Activated T-cell treated with anti-CD3 and anti-CD28 coated beads for 1 hour (primary cell): ENCODE data around the gene NUAK2.
"Not testable (repeated sequence)": the region's sequence is repeated elsewhere in the genome, so short reads cannot be mapped to it uniquely, and the experiment has no call there.

ENCODE experiments used
- DNase-seq: peaks from one replicate; pipeline ENCODE4 v3.0.0-alpha.2; 2020; ENCODE audit warnings: low read depth

Gene NUAK2

DNA sequence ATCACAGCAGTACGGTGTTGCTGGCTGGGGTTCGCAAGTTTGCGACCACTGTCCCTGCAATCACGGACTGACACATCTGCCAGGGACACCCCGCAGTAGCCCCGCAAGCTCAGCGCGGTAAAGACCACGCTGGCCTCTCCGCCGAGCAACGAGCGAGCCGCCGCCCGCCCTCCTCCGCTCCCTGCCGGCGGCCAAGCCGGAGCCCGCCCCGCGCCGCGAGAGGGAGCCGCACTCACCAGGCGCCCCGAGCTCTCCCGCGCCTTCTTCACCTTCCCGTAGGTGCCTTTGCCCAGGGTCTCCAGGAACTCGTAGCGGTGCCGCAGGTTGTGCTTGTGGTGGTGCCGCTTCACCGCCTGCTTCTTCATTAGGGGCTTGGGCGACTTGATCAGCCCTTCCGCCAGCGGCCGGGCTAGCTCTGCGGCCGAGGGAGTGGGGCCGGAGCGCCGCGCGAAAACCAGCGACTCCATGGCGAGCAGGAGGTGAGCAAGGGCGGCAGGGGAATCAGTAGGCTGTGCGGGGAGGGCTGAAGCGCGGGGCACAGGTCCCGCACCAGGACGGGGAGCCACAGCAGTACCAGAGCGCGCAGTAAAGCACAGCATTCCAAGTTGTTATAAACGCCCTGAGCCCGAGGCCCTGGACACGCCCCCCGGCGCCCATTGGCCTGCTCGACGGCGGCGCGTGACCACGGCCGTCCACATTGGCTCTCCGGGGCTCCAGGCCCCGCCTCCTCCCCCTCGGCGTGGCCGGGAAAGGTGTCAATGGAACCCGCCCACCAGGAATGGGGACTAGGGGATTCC is at the start of gene NUAK2:
NUAK2 (minus strand) TSS at position 584 of the 797 bp plus-strand sequence; CDS start at position 467, 117 bp downstream.
- DNase-seq, result peak; percentile 82

- no peak for DNase-seq
Measured at GRCh38 chr1:205370780-205371179, 49.2 kb upstream of the NUAK2 start.

GRCh38 chr1:205369701-205370123 is 48.2 kb upstream of the NUAK2 start:
- no peak for DNase-seq

DNA sequence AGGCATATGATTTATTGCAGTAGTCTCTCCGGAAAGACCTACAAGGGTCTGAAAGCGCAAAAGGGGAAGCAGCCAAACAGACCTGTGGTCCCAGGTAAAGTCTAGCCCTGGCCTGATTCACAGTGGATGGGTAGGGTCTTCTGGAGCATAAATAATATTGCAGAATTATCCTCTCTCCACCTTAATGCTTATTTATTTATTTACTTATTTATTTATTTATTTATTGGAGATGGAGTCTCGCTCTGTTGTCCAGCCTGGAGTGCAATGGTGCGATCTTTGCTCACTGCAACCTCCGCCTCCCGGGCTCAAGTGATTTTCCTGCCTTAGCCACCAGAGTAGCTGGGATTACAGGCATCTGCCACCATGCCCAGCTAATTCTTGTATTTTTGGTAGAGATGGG is 46.9 kb upstream of the NUAK2 start:
- no peak for DNase-seq

- no peak for DNase-seq
Measured at GRCh38 chr1:205365945-205366463, 44.5 kb upstream of the NUAK2 start.

DNA sequence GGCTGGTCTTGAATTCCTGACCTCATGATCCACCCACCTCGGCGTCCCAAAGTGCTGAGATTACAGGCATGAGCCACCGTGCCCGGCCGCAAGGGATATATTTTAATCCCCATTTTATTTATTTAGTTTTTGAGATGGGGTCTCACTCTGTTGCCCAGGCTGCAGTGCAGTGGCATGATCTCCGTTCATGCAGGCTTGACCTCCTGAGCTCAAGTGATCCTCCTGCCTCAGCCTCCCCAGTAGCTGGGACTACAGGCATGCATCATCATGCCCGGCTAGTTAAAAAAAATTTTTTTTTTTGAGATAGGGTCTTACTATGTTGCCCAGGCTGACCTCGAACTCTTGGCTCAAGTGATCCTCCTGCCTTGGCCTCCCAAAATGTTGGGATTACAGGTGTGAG is 43.5 kb upstream of the NUAK2 start:
- DNase-seq, result not testable (repeated sequence)

DNA sequence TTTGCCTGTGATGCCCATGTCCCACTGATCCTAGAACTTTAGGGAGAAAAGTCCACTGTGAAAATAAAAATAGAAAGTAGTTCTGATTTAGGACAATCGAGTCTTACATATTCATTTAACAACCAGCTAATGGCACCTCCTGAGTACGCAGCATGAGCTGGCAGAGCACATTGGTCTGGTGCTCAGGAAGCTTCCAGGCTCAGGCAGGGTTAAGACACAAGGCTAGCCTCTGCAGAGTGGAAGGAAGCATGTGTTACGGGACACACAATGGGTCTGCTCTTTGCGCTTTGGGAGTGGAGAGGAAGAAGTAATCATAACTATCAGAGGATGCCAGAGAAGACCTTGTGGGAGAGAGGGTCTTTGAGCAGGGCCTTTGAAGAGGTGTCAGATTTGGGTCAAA is 39.3 kb upstream of the NUAK2 start:
- no peak for DNase-seq

GRCh38 chr1:205359771-205360565 is 38.4 kb upstream of the NUAK2 start:
- no peak for DNase-seq

DNA sequence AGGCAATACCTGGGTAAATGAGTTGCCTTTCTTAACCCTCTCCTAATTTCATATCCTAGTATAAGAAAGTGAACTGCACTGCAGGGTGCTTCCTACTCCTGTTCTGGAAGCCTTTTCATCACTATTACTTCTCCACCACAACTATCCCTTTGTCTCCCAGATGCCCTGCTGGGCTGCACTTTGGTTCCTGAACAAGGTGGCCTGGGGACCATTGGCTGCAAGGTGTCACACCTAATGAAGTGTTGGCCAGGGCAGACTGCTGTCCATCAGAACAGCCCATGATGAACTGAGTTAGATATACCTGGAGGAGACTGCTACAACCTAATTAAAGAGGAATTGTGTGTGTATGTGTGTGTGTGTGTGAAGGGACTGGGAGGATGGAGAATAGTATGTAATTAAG is 37.0 kb upstream of the NUAK2 start:
- no peak for DNase-seq

DNA sequence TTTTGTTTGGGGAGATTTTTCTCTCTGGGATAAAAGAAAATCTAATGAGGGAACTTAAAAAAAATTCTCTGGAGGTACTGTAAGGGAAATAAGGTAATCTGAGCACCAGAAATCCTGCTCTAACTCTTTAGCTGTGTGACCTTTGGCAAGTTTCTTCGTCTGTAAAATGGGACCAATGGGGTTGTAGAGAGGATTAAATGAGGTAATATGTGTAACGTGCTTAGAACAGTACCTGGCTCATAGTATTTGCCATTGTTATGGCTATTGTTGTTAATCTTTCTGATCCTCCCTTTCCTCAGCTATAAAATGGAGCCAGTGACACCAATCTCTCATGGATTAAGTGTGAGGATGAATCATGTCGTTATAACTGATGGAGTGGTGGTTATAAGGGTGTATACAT is 36.0 kb upstream of the NUAK2 start:
- no peak for DNase-seq

DNA sequence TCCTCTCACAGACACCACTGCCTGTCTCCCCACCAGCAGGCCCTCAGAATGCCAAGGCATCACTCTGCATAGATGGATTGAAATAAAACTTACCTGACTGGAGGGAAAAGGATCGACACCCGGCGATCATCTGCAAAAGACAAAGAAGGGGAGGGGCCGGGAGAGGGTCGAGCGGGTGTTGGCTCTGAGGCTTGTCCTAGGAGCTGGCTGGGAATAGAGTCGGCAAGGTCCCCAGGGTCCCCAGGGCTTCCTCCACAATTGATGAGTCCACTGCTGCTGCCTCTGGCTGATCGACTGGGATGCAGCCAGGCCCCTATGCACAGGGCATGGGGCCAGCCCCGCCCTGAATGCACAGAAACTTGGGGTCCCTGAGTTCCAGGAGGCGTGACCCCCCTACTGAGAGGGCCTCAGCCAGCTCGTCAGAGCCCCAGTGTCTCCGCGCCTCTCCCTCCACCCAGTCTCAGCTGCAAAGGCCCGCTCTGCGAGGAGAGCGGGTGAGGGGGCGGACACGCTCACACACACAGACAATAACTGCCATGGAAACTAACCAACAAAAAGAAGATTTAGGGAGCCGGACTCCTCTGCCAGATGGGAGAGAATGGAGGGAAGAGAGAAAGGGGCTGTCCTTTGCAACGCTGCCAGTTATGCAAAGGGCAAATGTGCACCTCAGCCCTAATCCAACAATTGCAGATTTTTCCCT is 35.0 kb upstream of the NUAK2 start, which contains the start of gene KLHDC8A:
KLHDC8A (minus strand) TSS at position 483 of the 700 bp plus-strand sequence. CDS start 13,318 bp downstream, outside the sequence.
- DNase-seq, result no peak

GRCh38 chr1:205355075-205355453 is 33.5 kb upstream of the NUAK2 start:
- DNase-seq, result no peak

DNA sequence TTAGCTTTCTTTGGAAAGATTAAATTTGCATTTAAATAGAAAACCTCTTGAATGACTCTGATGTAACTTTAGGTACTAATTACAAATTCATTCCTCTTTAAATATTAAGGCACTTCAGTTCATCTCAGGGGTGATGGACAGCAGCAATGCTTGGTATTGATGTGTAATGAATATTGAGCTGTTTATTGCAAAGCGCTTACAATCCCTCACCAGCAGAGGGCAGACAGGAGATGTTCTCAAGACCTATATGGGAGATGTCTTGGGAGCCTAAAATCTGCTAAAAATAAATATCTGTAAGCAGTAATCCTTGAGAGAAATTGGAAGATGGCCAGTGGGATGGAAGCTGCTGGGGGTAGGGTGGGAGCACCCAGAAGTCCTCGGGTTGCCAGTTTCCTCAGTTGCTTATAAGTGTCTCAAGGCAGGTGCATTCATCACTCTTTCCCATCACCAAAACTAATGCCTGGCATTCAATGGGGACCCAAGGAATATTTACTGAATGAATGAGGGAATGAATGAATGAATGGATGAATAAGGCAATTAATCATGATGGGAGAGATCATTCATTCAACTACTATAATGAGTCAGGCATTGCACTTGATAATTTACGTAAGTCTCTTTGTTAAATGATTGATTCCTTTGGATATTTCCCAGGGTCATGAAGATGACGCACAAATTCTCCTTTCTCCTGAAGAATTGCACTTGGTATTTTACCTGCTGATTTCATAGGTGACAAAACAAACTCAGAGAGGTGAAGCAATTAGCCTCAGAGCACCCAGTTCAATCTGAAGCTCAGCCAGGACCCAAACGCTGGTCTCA is 32.9 kb upstream of the NUAK2 start:
- peak; percentile 57 for DNase-seq

DNA sequence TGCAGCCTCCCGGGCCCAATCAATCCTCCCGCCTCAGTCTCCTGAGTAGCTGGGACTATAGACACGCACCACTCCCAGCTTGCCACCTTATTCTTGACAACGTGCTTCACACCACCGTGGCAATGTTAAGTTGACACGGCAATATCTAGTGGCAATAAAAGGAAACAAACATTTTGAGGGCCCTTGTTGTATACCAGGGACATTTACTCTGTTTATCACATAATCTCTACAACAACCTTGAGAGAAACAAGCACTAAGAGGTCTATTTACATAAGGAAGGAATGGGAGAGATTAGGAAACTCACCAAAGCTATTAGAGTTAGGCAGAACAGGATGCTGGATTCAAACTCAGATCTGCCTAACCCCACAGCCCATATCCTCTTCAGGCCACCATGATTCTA is 32.1 kb upstream of the NUAK2 start:
- DNase-seq, result no peak

DNA sequence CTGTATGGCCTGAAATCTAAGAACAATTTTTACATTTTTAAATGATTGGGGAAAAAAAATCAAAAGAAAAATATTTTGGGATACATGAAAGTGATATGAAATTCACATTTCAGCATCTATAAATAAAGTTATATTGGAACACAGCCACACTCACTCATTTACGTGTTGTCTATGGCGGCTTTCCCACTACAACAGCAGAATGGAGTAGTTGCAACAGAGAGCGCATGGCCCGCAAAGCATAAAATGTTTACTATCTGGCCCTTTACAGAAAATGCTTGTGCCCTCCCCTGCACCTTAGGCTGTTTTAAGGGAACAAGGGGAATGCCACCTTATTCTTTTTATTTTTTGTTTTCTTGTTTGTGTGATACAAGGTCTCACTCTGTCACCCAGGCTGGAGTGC is 31.6 kb upstream of the NUAK2 start:
- no peak for DNase-seq

GRCh38 chr1:205351984-205352713 is 30.6 kb upstream of the NUAK2 start:
- DNase-seq, result no peak

- DNase-seq, result no peak
Measured at GRCh38 chr1:205350691-205351141, 29.2 kb upstream of the NUAK2 start.

GRCh38 chr1:205350124-205350523 is 28.6 kb upstream of the NUAK2 start:
- DNase-seq, result no peak

- no peak for DNase-seq
Measured at GRCh38 chr1:205348554-205349487, 27.3 kb upstream of the NUAK2 start.
